ENCODE measurements around the gene SIGLEC12.
"Not testable (repeated sequence)": the region's sequence is repeated elsewhere in the genome, so short reads cannot be mapped to it uniquely, and the experiment has no call there.

The SIGLEC12 gene

GRCh38 chr19:51479531-51480331, 21.9 kb downstream of the SIGLEC12 start:
- DNase-seq = no peak

- DNase-seq = no peak
These were observed 23.0 kb downstream of the SIGLEC12 start, which contains the start of gene CEACAM18 for GRCh38 chr19:51478381-51479234. Gene CEACAM18 (plus strand): TSS chr19:51478539.

- DNase-seq = no peak
These were observed 24.3 kb downstream of the SIGLEC12 start for GRCh38 chr19:51477344-51477743.

DNA sequence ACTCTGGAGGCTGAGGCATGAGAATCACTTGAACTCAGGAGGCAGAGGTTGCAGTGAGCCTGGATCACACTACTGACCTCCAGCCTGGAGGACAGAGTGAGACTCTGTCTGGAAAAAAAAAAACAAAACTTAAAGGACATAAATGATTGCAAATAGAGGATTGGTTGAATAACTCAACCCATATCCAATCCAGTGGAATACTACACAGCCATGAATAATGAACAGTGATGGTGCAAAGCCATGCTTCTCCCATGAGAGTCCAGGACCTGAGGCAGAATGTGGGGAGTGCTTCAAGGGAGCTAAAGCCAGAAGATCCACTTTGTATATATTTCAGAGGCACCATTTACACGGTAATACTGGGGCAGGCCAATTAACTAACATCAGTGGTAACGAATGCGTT, 25.4 kb downstream of the SIGLEC12 start:
- no peak for DNase-seq

- no peak for DNase-seq
These were observed 28.4 kb downstream of the SIGLEC12 start for GRCh38 chr19:51473009-51473707.

GRCh38 chr19:51472607-51473006, 29.0 kb downstream of the SIGLEC12 start:
- DNase-seq = no peak

DNA sequence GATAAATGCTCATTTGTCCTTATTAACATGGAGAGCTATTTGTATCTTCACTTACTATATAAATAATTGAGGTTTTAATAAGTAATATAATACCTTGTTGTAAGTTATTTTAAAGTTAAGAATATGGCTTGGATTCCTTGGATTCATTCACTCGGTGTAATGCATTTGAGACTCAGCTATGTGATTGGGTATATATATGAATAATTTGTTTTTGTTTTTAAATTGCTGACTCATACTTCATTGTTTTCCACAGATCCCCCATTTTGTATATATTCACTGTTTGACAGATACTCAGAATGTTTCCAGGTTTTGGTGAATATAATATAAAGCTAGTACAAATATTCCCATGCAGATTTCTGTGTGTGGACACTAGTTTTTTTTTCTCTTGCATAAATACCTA, 30.1 kb downstream of the SIGLEC12 start:
- DNase-seq = no peak

- DNase-seq = no peak
These were observed 30.6 kb downstream of the SIGLEC12 start for GRCh38 chr19:51470966-51471365.

DNA sequence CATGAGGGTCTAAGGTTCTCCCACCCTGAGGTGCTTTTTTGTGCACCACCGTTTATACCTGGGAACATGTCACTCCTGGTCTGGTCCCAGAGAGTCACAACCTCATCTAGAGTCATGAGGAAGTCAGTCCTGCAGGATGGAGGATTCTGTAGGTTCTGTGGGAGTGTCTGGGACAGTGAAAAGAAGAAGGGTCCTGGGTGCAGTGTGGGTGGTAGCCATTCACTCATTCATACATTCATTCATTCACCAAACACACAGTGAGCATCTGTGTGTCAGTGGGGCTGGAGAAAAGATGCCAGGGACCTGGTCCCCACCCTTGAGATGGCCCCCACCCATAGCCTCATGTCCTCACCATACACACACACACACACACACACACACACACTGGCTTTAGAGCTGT, 32.0 kb downstream of the SIGLEC12 start:
- no peak for DNase-seq

GRCh38 chr19:51469162-51469561, 32.4 kb downstream of the SIGLEC12 start:
- no peak for DNase-seq

- no peak for DNase-seq
These were observed 33.1 kb downstream of the SIGLEC12 start for GRCh38 chr19:51468545-51468920.

DNA sequence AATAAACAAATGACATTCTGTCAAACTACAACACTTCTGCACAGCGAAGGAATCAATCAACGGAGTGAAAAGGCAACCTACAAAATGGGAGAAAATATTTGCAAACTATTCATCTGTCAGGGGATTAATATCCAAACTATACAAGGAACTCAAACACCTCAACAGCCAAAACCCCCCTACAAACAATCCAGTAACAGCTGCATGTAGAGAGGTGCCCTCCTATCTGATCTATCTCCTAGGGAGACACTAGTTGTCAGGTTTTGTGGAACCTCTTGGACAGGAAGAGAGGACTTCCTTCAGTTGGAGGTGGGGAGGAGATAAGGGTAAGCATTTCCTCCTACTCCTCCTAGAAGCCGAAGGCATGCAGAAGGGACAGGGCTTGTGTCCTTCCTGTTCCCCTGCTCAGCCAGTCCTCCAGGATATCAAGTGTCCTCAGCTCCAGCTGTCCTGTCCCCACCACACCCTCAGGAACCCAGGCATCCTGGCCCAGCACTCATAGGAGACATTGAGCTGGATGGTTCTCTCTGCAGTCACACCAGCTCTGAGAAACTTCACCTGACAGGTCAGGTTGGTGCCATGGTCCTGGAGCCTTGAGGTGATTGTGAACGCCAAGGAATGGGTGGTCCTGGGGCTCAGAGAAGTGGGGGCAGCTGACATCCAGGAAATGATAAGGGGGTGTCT, 33.6 kb downstream of the SIGLEC12 start:
- no peak for DNase-seq

DNA sequence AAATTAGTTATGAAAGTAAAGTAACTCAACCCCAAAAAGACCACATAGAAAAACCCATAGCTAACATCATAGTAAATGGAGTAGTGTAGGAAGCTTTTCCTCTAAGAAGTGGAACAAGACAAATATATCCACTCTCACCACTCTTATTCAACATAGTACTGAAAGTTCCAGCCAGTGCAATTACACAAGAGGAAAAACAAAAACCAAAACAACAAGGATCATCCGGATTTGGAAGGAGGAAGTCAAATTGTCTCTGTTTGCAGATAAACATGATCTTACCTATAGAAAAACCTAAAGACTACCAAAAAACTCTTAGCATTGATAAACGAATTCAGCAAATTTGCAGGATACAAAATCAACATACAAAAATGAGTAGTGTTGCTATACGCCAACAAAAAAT, 34.9 kb downstream of the SIGLEC12 start:
- DNase-seq = no peak

GRCh38 chr19:51463976-51464581, 37.5 kb downstream of the SIGLEC12 start:
- not testable (repeated sequence) for DNase-seq

GRCh38 chr19:51462681-51463080, 38.9 kb downstream of the SIGLEC12 start:
- no peak for DNase-seq

DNA sequence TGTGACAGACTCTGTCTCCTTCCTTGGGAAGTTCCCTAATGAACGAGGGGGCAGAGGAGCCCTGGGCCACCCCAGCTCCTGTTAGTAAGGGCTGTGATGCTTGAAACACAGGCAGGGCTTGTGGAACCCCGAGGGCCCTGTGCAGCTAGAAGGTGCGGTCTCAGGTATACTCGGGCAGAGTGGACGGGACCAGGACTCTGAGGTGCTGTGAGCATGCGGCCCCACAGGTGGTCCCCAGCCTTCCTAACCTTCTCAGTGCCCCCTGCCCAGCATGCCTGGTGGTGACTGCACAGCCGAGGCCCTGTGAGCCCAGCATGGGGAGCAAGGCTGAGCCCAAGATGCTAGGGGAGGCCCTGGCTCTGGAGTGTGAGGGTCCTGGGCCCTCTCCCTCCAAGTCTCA, 39.3 kb downstream of the SIGLEC12 start:
- no peak for DNase-seq

DNA sequence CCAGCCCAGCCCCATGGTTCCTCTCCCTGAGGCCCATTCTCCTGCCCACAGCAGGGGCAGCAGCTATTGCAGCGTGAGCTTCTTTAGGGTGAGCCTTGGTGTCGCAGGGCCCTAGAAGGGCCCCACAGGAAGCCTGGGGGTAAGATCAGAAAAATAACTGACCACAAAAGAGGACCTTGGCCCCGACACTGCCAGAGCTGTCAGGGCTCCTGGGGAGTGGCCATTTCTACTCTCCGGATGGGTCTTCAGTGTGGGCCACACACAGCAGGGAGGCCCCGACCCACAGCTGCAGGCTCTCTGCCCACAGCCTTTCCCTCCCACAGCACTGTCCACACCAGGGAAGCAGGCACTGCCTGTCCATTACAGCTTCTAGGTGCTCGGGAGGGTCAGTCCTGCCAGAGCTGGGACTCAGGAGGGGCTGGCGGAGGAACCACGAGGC, 39.9 kb downstream of the SIGLEC12 start:
- no peak for DNase-seq

GRCh38 chr19:51460164-51460992, 41.2 kb downstream of the SIGLEC12 start:
- no peak for DNase-seq

GRCh38 chr19:51458899-51459505, 42.6 kb downstream of the SIGLEC12 start:
- no peak for DNase-seq

DNA sequence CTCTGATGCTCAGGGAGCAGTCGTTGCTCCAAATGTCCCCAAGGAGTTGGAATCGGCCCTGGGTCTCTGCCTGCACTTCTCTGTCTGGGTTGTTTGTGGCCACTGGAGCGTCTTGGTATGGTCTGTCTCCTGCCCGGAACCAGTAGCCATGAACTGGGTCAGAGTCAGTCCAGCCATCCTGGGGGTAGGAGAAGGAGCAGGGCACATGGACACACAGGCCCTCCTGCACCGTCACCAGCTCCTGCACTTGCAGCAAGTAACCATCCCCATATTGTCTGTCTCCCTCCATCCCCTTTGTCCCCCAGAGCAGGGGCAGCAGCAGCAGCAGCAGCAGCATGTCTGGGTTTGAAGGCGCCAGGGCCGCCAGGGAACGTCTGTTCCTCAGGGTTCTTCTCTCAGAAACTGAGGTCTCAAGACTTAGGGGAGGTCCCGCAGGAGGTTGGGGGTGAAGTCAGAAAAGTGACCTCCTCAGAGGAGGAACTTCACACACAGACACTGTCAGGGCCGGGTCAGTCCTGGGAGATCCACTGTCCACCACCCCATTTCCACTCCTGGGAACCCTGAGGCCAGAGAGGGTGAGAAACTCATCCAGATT, 43.5 kb downstream of the SIGLEC12 start, which contains the start of gene SIGLEC8:
Gene SIGLEC8, minus strand, starts transcription at position 404 of the 595 bp plus-strand sequence. Its CDS starts 67 bp downstream, at position 337.
- no peak for DNase-seq
